OCI-LY1 (cell line): ENCODE results near the gene SEMA4C.

Source experiments
- H2AFZ ChIP-seq: fragments of 200-600 bp; sonication (generic), shearing (Covaris generic); 2 replicates; pipeline ENCODE4 v1.6.0; 2014; ENCODE audit warnings: antibody characterized with exemption, mild to moderate bottlenecking, low read length
- H3F3A ChIP-seq: fragments of 200-600 bp; sonication (generic), shearing (Covaris generic); 2 replicates; pipeline ENCODE4 v1.6.0; 2014; ENCODE audit warnings: mild to moderate bottlenecking, antibody characterized with exemption, low read length, moderate library complexity; ENCODE audit not compliant: insufficient read depth
- H3K27ac ChIP-seq: fragments of 200-600 bp; sonication (generic); 2 replicates; pipeline ENCODE4 v1.5.1; 2014; ENCODE audit warnings: low read length, mixed run types, mild to moderate bottlenecking, low read depth; ENCODE audit not compliant: poor library complexity, severe bottlenecking
- H3K27me3 ChIP-seq: fragments of 200-600 bp; sonication (generic); 2 replicates; pipeline ENCODE4 v1.6.0; 2014; ENCODE audit warnings: antibody characterized with exemption, mild to moderate bottlenecking, low read length, moderate library complexity; ENCODE audit not compliant: insufficient read depth
- H3K36me3 ChIP-seq: fragments of 200-600 bp; sonication (generic); 2 replicates; pipeline ENCODE4 v1.6.1; 2014; ENCODE audit warnings: mild to moderate bottlenecking, antibody characterized with exemption, low read length, moderate library complexity, mixed read lengths; ENCODE audit not compliant: insufficient read depth
- H3K4me1 ChIP-seq: fragments of 200-600 bp; sonication (generic); 2 replicates; pipeline ENCODE4 v1.5.1; 2014; ENCODE audit warnings: mild to moderate bottlenecking, low read length, moderate library complexity; ENCODE audit not compliant: insufficient read depth, severe bottlenecking
- H3K4me2 ChIP-seq: fragments of 200-600 bp; sonication (generic), shearing (Covaris generic); 2 replicates; pipeline ENCODE4 v1.6.1; 2014; ENCODE audit warnings: low read length
- H3K4me3 ChIP-seq: fragments of 200-600 bp; sonication (generic); 2 replicates; pipeline ENCODE4 v1.5.1; 2014; ENCODE audit warnings: low read length, low read depth, mild to moderate bottlenecking, mixed read lengths; ENCODE audit not compliant: poor library complexity, severe bottlenecking
- H3K79me2 ChIP-seq: fragments of 200-600 bp; shearing (Covaris generic); 2 replicates; pipeline ENCODE4 v1.6.1; 2016; ENCODE audit warnings: mixed run types, low read length, mixed read lengths; ENCODE audit not compliant: insufficient read depth
- H3K9ac ChIP-seq: fragments of 200-600 bp; sonication (generic), shearing (Covaris generic); 2 replicates; pipeline ENCODE4 v1.6.1; 2014; ENCODE audit warnings: mild to moderate bottlenecking, low read length, mixed read lengths
- H3K9me2 ChIP-seq: fragments of 200-600 bp; sonication (generic), shearing (Covaris generic); 2 replicates; pipeline ENCODE4 v1.6.1; 2014; ENCODE audit warnings: low read depth, mild to moderate bottlenecking, low read length, mixed read lengths
- H3K9me3 ChIP-seq: fragments of 200-600 bp; shearing (Covaris generic); 2 replicates; pipeline ENCODE4 v1.6.1; 2014; ENCODE audit warnings: low read length, mixed read lengths
- H4K20me1 ChIP-seq: fragments of 200-600 bp; sonication (generic), shearing (Covaris generic); 2 replicates; pipeline ENCODE4 v1.6.0; 2016; ENCODE audit warnings: mild to moderate bottlenecking, low read length; ENCODE audit not compliant: insufficient read depth
- EZH2 ChIP-seq: fragments of 200-600 bp; sonication (generic), shearing (Covaris generic); IDR thresholded peaks from 2 replicates; pipeline ENCODE4 v1.8.0; 2017; ENCODE audit warnings: borderline replicate concordance, mixed run types, mild to moderate bottlenecking, antibody characterized with exemption, low read length, moderate library complexity, mixed read lengths
- TF ChIP-seq, protein P1 (sequence below): fragments of 200-600 bp; sonication (generic), shearing (Covaris generic); IDR thresholded peaks from 2 replicates; pipeline ENCODE4 v1.5.1; 2017; ENCODE audit warnings: mild to moderate bottlenecking, antibody characterized with exemption, low read length, moderate library complexity, mixed read lengths

SEMA4C gene

DNA sequence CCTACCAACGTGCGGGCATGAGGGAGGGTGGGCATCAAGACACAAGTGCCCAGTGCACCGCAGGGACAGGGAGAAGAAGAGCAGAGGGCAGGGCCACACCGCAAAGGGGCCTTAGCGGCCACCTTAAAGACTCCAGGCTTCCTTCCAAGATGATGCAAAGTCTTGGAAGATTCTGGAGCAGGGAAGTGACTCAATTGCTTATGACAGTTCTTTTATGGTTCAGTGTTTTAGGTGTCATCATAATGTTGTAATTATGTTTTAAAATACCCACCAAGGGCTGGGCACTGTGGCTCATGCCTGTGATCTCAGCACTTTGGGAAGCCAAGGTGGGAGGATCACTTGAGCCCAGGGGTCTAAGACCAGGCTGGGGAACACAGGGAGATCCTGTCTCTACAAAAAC lies 44.5 kb upstream of the SEMA4C start:
- TF ChIP-seq EZH2, result no peak
- TF ChIP-seq, protein P1, sequence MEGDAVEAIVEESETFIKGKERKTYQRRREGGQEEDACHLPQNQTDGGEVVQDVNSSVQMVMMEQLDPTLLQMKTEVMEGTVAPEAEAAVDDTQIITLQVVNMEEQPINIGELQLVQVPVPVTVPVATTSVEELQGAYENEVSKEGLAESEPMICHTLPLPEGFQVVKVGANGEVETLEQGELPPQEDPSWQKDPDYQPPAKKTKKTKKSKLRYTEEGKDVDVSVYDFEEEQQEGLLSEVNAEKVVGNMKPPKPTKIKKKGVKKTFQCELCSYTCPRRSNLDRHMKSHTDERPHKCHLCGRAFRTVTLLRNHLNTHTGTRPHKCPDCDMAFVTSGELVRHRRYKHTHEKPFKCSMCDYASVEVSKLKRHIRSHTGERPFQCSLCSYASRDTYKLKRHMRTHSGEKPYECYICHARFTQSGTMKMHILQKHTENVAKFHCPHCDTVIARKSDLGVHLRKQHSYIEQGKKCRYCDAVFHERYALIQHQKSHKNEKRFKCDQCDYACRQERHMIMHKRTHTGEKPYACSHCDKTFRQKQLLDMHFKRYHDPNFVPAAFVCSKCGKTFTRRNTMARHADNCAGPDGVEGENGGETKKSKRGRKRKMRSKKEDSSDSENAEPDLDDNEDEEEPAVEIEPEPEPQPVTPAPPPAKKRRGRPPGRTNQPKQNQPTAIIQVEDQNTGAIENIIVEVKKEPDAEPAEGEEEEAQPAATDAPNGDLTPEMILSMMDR, result no peak
- H3K9me2 ChIP-seq, result no peaks in the 10 kb centered on the region
- no peak overlapping the region for H3K9ac ChIP-seq
- H3K27ac ChIP-seq, result no peak overlapping the region
- H3K27me3 ChIP-seq, result peaks cover 32% of the 10 kb centered on the region
- H2AFZ ChIP-seq, result no peak overlapping the region
- no peaks in the 10 kb centered on the region for H3F3A ChIP-seq
- H3K4me3 ChIP-seq, result no peak overlapping the region
- H3K4me1 ChIP-seq, result no peaks in the 10 kb centered on the region
- H3K36me3 ChIP-seq, result no peaks in the 10 kb centered on the region; the same call in 1 of the 2 replicates
- no peaks in the 10 kb centered on the region for H4K20me1 ChIP-seq
- H3K4me2 ChIP-seq, result no peak overlapping the region
- H3K79me2 ChIP-seq, result no peaks in the 10 kb centered on the region
- 0 out of 2 replicates have a peak, but pooled peaks cover 6% of the 10 kb centered on the region for H3K9me3 ChIP-seq

DNA sequence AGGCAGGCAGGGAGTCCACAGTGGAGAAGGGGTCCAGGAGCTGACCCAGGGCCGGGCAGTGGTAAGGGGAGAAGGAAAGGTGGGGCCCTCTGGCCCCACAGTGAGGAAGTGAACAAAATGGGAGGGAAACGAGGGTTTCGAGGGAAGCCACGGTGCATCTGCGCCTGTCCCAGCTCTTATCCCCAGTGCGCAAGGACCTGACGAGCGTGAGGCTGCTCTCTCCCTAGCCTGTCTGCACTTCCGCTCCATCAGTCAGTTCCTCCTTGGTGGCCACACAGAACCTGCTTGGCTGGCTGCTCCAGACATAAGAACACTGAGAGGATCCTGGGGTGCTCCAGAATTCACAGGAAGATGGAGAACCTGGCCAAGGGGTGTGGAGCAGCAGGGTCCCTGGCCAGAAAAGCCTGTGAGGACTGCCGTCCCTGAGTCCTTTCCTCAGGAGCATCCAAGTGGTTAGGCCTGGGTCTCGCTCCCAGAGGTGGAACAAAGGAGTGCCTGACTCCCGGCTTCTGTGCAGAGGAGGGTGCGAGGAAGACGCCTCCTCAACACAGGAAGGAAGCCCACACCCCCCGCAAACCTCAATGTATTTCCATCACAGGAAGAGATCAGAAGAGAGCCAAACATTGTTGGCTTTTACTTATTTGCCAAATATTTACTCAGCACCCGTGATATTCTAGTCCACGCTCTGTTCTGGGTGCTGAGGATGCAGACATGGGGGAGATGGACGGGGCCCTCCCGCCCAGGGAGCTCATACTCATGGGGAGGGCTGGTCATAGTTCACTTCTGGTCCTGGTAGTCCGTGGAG lies 43.7 kb upstream of the SEMA4C start:
- H4K20me1 ChIP-seq, result no peaks in the 10 kb centered on the region
- no peak overlapping the region for H3K9ac ChIP-seq
- H2AFZ ChIP-seq, result no peak overlapping the region

DNA sequence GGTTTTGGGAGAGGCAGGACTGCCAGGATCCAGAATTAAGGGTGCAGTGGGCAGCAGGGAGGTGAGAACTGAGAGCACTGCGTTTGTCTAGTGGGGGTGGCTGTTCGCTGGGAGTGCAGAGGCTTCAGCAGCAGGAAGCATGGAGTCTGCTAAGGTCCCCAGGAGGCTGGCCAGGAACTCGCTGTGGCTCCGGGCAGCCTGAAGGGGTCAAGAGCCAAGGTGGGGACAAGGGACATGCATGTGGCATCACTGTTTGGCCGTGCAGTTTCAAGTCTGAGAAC lies 43.2 kb upstream of the SEMA4C start:
- no peaks in the 10 kb centered on the region for H3K79me2 ChIP-seq
- no peak overlapping the region for H2AFZ ChIP-seq
- H4K20me1 ChIP-seq, result no peaks in the 10 kb centered on the region
- TF ChIP-seq, protein P1, result no peak
- TF ChIP-seq EZH2, result no peak
- H3F3A ChIP-seq, result no peaks in the 10 kb centered on the region
- 0 out of 2 replicates have a peak, but pooled peaks cover 6% of the 10 kb centered on the region for H3K9me3 ChIP-seq
- no peak overlapping the region for H3K9ac ChIP-seq
- H3K9me2 ChIP-seq, result no peaks in the 10 kb centered on the region
- no peaks in the 10 kb centered on the region for H3K4me1 ChIP-seq
- no peak overlapping the region for H3K4me2 ChIP-seq
- H3K4me3 ChIP-seq, result no peak overlapping the region
- H3K27ac ChIP-seq, result no peak overlapping the region
- H3K27me3 ChIP-seq, result peaks cover 40% of the 10 kb centered on the region
- no peaks in the 10 kb centered on the region; the same call in 1 of the 2 replicates for H3K36me3 ChIP-seq

More for the DNA sequence above, 43.7 kb upstream of the SEMA4C start:
- TF ChIP-seq, protein P1, result no peak
- TF ChIP-seq EZH2, result no peak
- Histone ChIP-seq H3K27me3 (peaks cover 35% of the 10 kb centered on the region), H3K4me1 (no peaks in the 10 kb centered on the region), H3K4me3 (no peak overlapping the region), H3K36me3 (no peaks in the 10 kb centered on the region; the same call in 1 of the 2 replicates), H3K9me3 (0 out of 2 replicates have a peak, but pooled peaks cover 6% of the 10 kb centered on the region), H3F3A (no peaks in the 10 kb centered on the region), H3K9me2 (no peaks in the 10 kb centered on the region), H3K4me2 (no peak overlapping the region), H3K79me2 (no peaks in the 10 kb centered on the region), H3K27ac (no peak overlapping the region)
